HepG2 (cell line): ENCODE data around the gene ATP11A. TPM values are rescaled to one million over a fixed set of nuclear protein-coding genes. Genes with fewer than 3 reads are reported as not detected.
A peak's percentile ranks its signal among the peaks of the same experiment; 100 is the strongest.

Source experiments
- AGO2 ChIP-seq: fragments of 200-400 bp; formaldehyde crosslinking; optimal IDR thresholded peaks from 2 replicates; pipeline ENCODE3; 2017; ENCODE audit warnings: mild to moderate bottlenecking, low read depth, low read length, moderate library complexity
- BORCS8-MEF2B ChIP-seq: sonication (generic); formaldehyde crosslinking; IDR thresholded peaks from 2 replicates; pipeline ENCODE4 v1.8.0; 2022; ENCODE audit warnings: mild to moderate bottlenecking, missing genetic modification reagents
- MAF1 ChIP-seq: sonication (generic); formaldehyde crosslinking; IDR thresholded peaks from 2 replicates; pipeline ENCODE4 v1.5.0; 2020; ENCODE audit warnings: missing genetic modification reagents, borderline replicate concordance
- SALL2 ChIP-seq: sonication (generic); formaldehyde crosslinking; IDR thresholded peaks from 2 replicates; pipeline ENCODE4 v1.8.1; 2023; ENCODE audit warnings: mild to moderate bottlenecking, missing genetic modification reagents, inconsistent platforms
- SMAD1 ChIP-seq: sonication (generic); formaldehyde crosslinking; IDR thresholded peaks from 2 replicates; pipeline ENCODE4 v1.4.0; 2020; ENCODE audit warnings: missing genetic modification reagents, low read depth, mild to moderate bottlenecking, borderline replicate concordance
- ZBTB4 ChIP-seq: sonication (generic); formaldehyde crosslinking; IDR thresholded peaks from 2 replicates; pipeline ENCODE4 v1.4.0; 2020; ENCODE audit warnings: missing genetic modification reagents, mild to moderate bottlenecking, borderline replicate concordance
- ZFY ChIP-seq: sonication (generic); formaldehyde crosslinking; IDR thresholded peaks from 2 replicates; pipeline ENCODE4 v1.4.0; 2020; ENCODE audit warnings: missing genetic modification reagents
- ZNF430 ChIP-seq: sonication (generic); formaldehyde crosslinking; IDR thresholded peaks from 2 replicates; pipeline ENCODE4 v1.9.0; 2021; ENCODE audit warnings: mild to moderate bottlenecking, missing genetic modification reagents
- ZNF431 ChIP-seq: sonication (generic); formaldehyde crosslinking; IDR thresholded peaks from 2 replicates; pipeline ENCODE4 v1.9.0; 2022; ENCODE audit warnings: missing genetic modification reagents, low read depth, mild to moderate bottlenecking, borderline replicate concordance
- ZNF546 ChIP-seq: sonication (generic); formaldehyde crosslinking; conservative IDR thresholded peaks from 2 replicates; pipeline ENCODE4 v1.8.1; 2023; ENCODE audit warnings: mild to moderate bottlenecking, missing genetic modification reagents
- ZNF746 ChIP-seq: sonication (generic); formaldehyde crosslinking; IDR thresholded peaks from 2 replicates; pipeline ENCODE4 v1.8.0; 2022; ENCODE audit warnings: mild to moderate bottlenecking, missing genetic modification reagents
- polyA plus RNA-seq, 8 experiments: library from polyadenylated mRNA; depleted of rRNA in 3 of 8; stranded (reverse) in 7 of 8; unstranded in 1 of 8; fragments of >200 nt; fragmentation: Illumina TruSeq in 4 of 8; extraction: Trizol in 4 of 8; gene quantifications; 2 replicates each; pipeline versions ENCODE4 v1.2.1 to v1.2.3, GENCODE V29; 2011 to 2016; ENCODE audit warnings: low read depth in 4 of 8, missing spikeins in 1 of 8, mixed read lengths in 1 of 8; ENCODE audit not compliant: insufficient read depth in 1 of 8
- total RNA-seq, 5 experiments: library from RNA; depleted of rRNA; stranded (reverse); fragments of >200 nt; fragmentation: Illumina TruSeq; extraction: Trizol; gene quantifications; 2 replicates each; pipeline ENCODE4 v1.2.3, GENCODE V29; 2016; ENCODE audit warnings: low read depth in 1 of 5
- TF ChIP-seq, protein P1 (sequence below): sonication (generic); formaldehyde crosslinking; IDR thresholded peaks from 2 replicates; pipeline ENCODE4 v1.4.0; 2020; ENCODE audit warnings: missing genetic modification reagents
- TF ChIP-seq, protein P2 (sequence below): sonication (generic); formaldehyde crosslinking; IDR thresholded peaks from 2 replicates; pipeline ENCODE4 v1.4.0; 2020; ENCODE audit warnings: missing genetic modification reagents
- TF ChIP-seq, protein P3 (sequence below): sonication (generic); formaldehyde crosslinking; IDR thresholded peaks from 2 replicates; pipeline ENCODE4 v1.8.1; 2023; ENCODE audit warnings: mild to moderate bottlenecking, missing genetic modification reagents, borderline replicate concordance

The ATP11A gene
- total and polyA plus RNA-seq, 2 of the 13 experiments (the other 11 are each of a cell fraction or from before 2014, with no cell fraction given) = 18.4 to 20.1 TPM

- TF ChIP-seq, protein P1, sequence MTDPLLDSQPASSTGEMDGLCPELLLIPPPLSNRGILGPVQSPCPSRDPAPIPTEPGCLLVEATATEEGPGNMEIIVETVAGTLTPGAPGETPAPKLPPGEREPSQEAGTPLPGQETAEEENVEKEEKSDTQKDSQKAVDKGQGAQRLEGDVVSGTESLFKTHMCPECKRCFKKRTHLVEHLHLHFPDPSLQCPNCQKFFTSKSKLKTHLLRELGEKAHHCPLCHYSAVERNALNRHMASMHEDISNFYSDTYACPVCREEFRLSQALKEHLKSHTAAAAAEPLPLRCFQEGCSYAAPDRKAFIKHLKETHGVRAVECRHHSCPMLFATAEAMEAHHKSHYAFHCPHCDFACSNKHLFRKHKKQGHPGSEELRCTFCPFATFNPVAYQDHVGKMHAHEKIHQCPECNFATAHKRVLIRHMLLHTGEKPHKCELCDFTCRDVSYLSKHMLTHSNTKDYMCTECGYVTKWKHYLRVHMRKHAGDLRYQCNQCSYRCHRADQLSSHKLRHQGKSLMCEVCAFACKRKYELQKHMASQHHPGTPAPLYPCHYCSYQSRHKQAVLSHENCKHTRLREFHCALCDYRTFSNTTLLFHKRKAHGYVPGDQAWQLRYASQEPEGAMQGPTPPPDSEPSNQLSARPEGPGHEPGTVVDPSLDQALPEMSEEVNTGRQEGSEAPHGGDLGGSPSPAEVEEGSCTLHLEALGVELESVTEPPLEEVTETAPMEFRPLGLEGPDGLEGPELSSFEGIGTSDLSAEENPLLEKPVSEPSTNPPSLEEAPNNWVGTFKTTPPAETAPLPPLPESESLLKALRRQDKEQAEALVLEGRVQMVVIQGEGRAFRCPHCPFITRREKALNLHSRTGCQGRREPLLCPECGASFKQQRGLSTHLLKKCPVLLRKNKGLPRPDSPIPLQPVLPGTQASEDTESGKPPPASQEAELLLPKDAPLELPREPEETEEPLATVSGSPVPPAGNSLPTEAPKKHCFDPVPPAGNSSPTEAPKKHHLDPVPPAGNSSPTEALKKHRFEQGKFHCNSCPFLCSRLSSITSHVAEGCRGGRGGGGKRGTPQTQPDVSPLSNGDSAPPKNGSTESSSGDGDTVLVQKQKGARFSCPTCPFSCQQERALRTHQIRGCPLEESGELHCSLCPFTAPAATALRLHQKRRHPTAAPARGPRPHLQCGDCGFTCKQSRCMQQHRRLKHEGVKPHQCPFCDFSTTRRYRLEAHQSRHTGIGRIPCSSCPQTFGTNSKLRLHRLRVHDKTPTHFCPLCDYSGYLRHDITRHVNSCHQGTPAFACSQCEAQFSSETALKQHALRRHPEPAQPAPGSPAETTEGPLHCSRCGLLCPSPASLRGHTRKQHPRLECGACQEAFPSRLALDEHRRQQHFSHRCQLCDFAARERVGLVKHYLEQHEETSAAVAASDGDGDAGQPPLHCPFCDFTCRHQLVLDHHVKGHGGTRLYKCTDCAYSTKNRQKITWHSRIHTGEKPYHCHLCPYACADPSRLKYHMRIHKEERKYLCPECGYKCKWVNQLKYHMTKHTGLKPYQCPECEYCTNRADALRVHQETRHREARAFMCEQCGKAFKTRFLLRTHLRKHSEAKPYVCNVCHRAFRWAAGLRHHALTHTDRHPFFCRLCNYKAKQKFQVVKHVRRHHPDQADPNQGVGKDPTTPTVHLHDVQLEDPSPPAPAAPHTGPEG (CRISPR knock-in tag) = no peak
- no peak for TF ChIP-seq SALL2 (CRISPR knock-in tag)
- 0 out of 2 replicates have a peak, but pooled peaks have one; percentile 35 for TF ChIP-seq ZNF546 (CRISPR knock-in tag)
- TF ChIP-seq BORCS8-MEF2B (CRISPR knock-in tag) = peak; percentile 62
- TF ChIP-seq AGO2 = peak; percentile 61
- TF ChIP-seq, protein P2, sequence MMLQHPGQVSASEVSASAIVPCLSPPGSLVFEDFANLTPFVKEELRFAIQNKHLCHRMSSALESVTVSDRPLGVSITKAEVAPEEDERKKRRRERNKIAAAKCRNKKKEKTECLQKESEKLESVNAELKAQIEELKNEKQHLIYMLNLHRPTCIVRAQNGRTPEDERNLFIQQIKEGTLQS (CRISPR knock-in tag) = no peak
- TF ChIP-seq, protein P3, sequence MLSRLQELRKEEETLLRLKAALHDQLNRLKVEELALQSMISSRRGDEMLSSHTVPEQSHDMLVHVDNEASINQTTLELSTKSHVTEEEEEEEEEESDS = 0 out of 2 replicates have a peak, but pooled peaks have one; percentile 52
- 0 out of 2 replicates have a peak, but pooled peaks have one; percentile 16 for TF ChIP-seq ZNF430
- TF ChIP-seq ZNF431 (CRISPR knock-in tag) = 0 out of 2 replicates have a peak, but pooled peaks have one; percentile 4
- TF ChIP-seq ZBTB4 (CRISPR knock-in tag) = peak; percentile 56; the same call in 1 of the 2 replicates
- peak; percentile 70; the same call in 1 of the 2 replicates for TF ChIP-seq ZFY (CRISPR knock-in tag)
- TF ChIP-seq SMAD1 (CRISPR knock-in tag) = peak; percentile 26; the same call in 1 of the 2 replicates
- TF ChIP-seq ZNF746 (CRISPR knock-in tag) = 0 out of 2 replicates have a peak, but pooled peaks have one; percentile 24
- no peak for TF ChIP-seq MAF1 (CRISPR knock-in tag)
Observed at GRCh38 chr13:112756511-112756966, 66.7 kb downstream of the ATP11A start (continued).
